Muscle of leg (tissue), 11 donors: ENCODE measurements around the gene TMED5. TPM values are rescaled to one million over a fixed set of nuclear protein-coding genes. Genes with fewer than 3 reads are reported as not detected.
"Not testable (repeated sequence)": the region's sequence is repeated elsewhere in the genome, so short reads cannot be mapped to it uniquely, and the experiment has no call there.

ENCODE experiments used
- DNase-seq: peaks from one replicate; pipeline ENCODE4 v3.0.0; 2013
- H3K27ac ChIP-seq: one replicate; pipeline ENCODE4 v1.5.1; 2013; ENCODE audit warnings: mild to moderate bottlenecking, low read length, control low read depth
- H3K27me3 ChIP-seq: one replicate; pipeline ENCODE4 v1.6.1; 2013; ENCODE audit warnings: low read length; ENCODE audit not compliant: control insufficient read depth, insufficient read depth
- H3K36me3 ChIP-seq: one replicate; pipeline ENCODE4 v1.6.1; 2013; ENCODE audit warnings: low read length; ENCODE audit not compliant: control insufficient read depth, insufficient read depth
- H3K4me1 ChIP-seq: one replicate; pipeline ENCODE4 v1.6.1; 2013; ENCODE audit warnings: low read length; ENCODE audit not compliant: control insufficient read depth, insufficient read depth
- H3K4me3 ChIP-seq: one replicate; pipeline ENCODE4 v1.5.1; 2013; ENCODE audit warnings: low read length, control low read depth
- H3K9me3 ChIP-seq: replicated peaks from 2 replicates; pipeline ENCODE4 v1.6.1; 2013; ENCODE audit warnings: low read depth, low read length; ENCODE audit not compliant: control insufficient read depth
- whole genome bisulfite sequencing: methylation state at CpG from one replicate; pipeline ENCODE4 v1.1.5; 2013; ENCODE audit warnings: missing lambda C conversion rate; ENCODE audit not compliant: insufficient coverage; 5-methylcytosine and 5-hydroxymethylcytosine counted together
- polyA plus RNA-seq, 8 donors: library from polyadenylated mRNA; unstranded; fragments of 120-200 nt; gene quantifications; one replicate each; pipeline versions ENCODE4 v1.2.1 to v1.2.3, GENCODE V29; 2013; ENCODE audit warnings: inconsistent platforms in 1 of 8, low replicate concordance in 1 of 8; ENCODE audit not compliant: insufficient read length in 8 of 8, insufficient read depth in 1 of 8
- total RNA-seq: library from RNA; stranded (reverse); fragments of 120-200 nt; gene quantifications from one replicate; pipeline ENCODE4 v1.2.4, GENCODE V29; 2013

TMED5 gene
- total and polyA plus RNA-seq, 9 donors: 18.2 to 28.5 (median 23.3) TPM

GRCh38 chr1:93178418-93178817, 1.8 kb downstream of the TMED5 start:
- H3K27me3 ChIP-seq: no peaks in the 10 kb centered on the region
- no CpG with 5 or more reads among the region's 5 CpGs for WGBS
- no peak overlapping the region for H3K4me3 ChIP-seq
- peak; percentile 43 for DNase-seq
- H3K4me1 ChIP-seq: peaks cover 2% of the 10 kb centered on the region
- peak overlapping the region; percentile 14 for H3K27ac ChIP-seq
- H3K36me3 ChIP-seq: peaks cover 5% of the 10 kb centered on the region
- no peaks in the 10 kb centered on the region for H3K9me3 ChIP-seq

DNA sequence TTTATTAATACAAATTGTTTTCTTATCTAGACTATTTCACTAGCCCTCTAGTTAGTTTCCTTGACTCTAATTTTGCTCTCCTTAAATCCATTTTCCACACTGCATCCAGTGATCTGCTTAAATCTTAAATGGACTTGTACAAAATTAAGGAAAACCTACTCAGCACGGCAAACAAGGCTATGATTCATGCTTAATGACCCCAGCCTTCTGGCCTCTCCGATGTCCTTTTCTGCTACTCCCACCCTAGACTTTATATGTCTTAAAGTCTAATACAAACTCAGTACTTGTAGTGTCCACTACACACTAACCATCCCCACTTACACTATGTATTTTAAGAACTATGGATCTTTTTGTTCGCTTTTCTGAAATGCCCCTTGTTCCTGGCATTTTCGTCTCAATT, 2.2 kb downstream of the TMED5 start:
- DNase-seq: peak; percentile 26

GRCh38 chr1:93174638-93175037, 5.6 kb downstream of the TMED5 start:
- not testable (repeated sequence) for H3K4me1 ChIP-seq, H3K27ac ChIP-seq, H3K27me3 ChIP-seq, H3K9me3 ChIP-seq, H3K36me3 ChIP-seq, DNase-seq, H3K4me3 ChIP-seq
- no CpG with 5 or more reads among the region's 3 CpGs for WGBS

More for the DNA sequence above, 2.2 kb downstream of the TMED5 start:
- H3K4me1 ChIP-seq: peaks cover 2% of the 10 kb centered on the region
- H3K36me3 ChIP-seq: peaks cover 5% of the 10 kb centered on the region
- 33% methylated on average over 3 of the region's 4 CpGs for WGBS
- H3K27me3 ChIP-seq: no peaks in the 10 kb centered on the region
- H3K9me3 ChIP-seq: no peaks in the 10 kb centered on the region
- H3K4me3 ChIP-seq: no peak overlapping the region
- peak overlapping the region; percentile 14 for H3K27ac ChIP-seq

GRCh38 chr1:93172778-93173177, 7.4 kb downstream of the TMED5 start:
- WGBS: no CpG with 5 or more reads among the region's 1 CpG
- Histone ChIP-seq H3K36me3 (peaks cover 5% of the 10 kb centered on the region), H3K9me3 (no peaks in the 10 kb centered on the region), H3K4me1 (no peaks in the 10 kb centered on the region), H3K27ac (no peak overlapping the region), H3K27me3 (no peaks in the 10 kb centered on the region), H3K4me3 (no peak overlapping the region)
- no peak for DNase-seq

DNA sequence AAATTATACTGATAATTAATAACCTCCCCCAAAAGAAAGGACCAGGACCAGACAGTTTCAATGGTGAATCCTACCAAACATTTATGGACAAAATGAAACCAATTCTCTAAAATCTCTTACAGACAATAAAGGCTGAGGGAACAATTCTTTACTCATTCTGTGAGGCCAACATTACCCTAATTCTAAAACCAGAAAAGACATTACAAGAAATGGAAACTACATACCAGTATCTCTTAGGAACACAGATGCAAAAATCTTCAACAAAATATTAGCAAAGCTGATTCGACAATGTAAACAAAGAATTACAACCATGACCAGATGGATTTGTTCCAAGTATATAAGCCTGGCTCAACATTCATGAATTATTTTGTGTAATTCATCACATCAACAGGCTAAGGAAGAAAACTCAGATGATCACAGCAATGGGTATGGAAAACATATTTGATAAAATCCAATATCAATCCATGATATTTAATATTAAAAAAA, 8.6 kb downstream of the TMED5 start:
- WGBS: no CpG with 5 or more reads among the region's 1 CpG
- H3K36me3 ChIP-seq: peaks cover 4% of the 10 kb centered on the region

DNA sequence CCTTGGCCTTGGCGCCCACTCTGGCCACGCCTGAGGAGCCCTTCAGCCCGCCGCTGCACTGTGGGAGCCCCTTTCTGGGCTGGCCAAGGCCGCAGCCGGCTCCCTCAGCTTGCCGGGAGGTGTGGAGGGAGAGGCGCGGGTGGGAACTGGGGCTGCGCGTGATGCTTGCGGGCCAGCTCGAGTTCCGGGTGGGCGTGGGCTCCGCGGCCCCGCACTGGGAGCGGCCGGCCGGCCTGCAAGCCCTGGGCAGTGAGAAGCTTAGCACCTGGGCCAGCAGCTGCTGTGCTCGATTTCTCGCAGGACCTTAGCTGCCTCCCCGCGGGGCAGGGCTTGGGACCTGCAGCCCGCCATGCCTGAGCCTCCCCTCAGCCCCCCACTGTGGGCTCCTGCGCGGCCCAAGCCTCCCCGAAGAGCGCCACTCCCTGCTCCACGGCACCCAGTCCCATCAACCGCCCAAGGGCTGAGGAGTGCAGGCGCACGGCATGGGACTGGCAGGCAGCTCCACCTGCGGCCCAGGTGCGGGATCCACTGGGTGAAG, 10.0 kb downstream of the TMED5 start:
- not testable (repeated sequence) for H3K27me3 ChIP-seq, H3K27ac ChIP-seq, H3K4me3 ChIP-seq, H3K36me3 ChIP-seq, H3K9me3 ChIP-seq, H3K4me1 ChIP-seq, DNase-seq
- WGBS: 97% methylated on average over 33 of the region's 36 CpGs

More for the DNA sequence above, 8.6 kb downstream of the TMED5 start:
- Histone ChIP-seq H3K27me3 (no peaks in the 10 kb centered on the region), H3K4me1 (no peaks in the 10 kb centered on the region), H3K27ac (no peak overlapping the region), H3K9me3 (peaks cover 2% of the 10 kb centered on the region), H3K4me3 (no peak overlapping the region)
- DNase-seq: peak; percentile 5

- DNase-seq: no peak
- Histone ChIP-seq H3K36me3 (no peaks in the 10 kb centered on the region), H3K4me3 (no peak overlapping the region), H3K27me3 (no peaks in the 10 kb centered on the region), H3K27ac (no peak overlapping the region), H3K4me1 (no peaks in the 10 kb centered on the region), H3K9me3 (peaks cover 2% of the 10 kb centered on the region)
Measured at GRCh38 chr1:93167006-93167405, 13.2 kb downstream of the TMED5 start.

DNA sequence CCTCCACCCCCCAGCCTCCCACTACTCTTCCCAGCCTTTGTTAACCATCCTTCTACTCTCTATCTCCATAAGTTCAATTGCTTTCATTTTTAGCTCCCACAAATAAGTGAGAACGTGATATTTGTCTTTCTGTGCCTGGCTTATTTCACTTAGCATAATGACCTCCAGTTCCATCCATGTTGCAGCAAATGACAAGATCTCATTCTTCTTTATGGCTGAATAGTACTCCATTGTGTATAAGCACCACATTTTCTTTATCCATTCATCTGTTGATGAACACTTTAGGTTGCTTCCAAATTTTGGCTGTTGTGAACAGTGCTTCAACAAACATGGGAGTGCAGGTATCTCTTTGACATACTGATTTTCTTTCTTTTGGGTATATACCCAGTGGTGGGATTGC, 14.3 kb downstream of the TMED5 start:
- not testable (repeated sequence) for H3K36me3 ChIP-seq, H3K4me1 ChIP-seq, H3K27ac ChIP-seq, H3K9me3 ChIP-seq, H3K27me3 ChIP-seq, H3K4me3 ChIP-seq, DNase-seq
- no CpG with 5 or more reads among the region's 1 CpG for WGBS

DNA sequence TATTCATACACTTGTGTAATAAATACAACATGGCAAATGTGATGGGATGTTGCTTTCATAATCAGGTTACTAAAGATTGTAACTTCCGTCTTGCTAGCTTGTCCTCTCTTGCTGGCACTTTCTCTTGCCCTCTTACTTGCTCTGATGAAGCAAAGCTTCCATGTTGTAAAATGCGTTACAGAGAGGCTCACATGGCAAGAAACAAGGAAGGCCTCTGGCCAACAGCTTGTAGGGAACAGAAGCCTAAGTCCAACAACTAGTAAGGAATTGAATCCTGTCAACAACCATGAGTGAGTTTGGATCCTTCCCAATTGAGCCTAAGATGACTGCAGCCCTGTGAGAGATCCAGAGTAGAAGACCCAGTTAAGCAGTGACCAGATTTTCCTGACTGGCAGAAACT, 15.4 kb downstream of the TMED5 start:
- no peaks in the 10 kb centered on the region for H3K4me1 ChIP-seq
- no peak for DNase-seq
- H3K27ac ChIP-seq: no peak overlapping the region
- no peak overlapping the region for H3K4me3 ChIP-seq
- 91% methylated on average over 1 of the region's 2 CpGs for WGBS
- H3K9me3 ChIP-seq: peaks cover 2% of the 10 kb centered on the region
- H3K27me3 ChIP-seq: no peaks in the 10 kb centered on the region
- H3K36me3 ChIP-seq: no peaks in the 10 kb centered on the region

- H3K9me3 ChIP-seq, H3K4me1 ChIP-seq, DNase-seq, H3K36me3 ChIP-seq, H3K27me3 ChIP-seq, H3K27ac ChIP-seq, H3K4me3 ChIP-seq: not testable (repeated sequence)
- WGBS: no CpG with 5 or more reads among the region's 8 CpGs
Measured at GRCh38 chr1:93163314-93163713, 16.9 kb downstream of the TMED5 start.

- no peaks in the 10 kb centered on the region for H3K9me3 ChIP-seq
- WGBS: no CpG with 5 or more reads among the region's 2 CpGs
- H3K4me3 ChIP-seq: no peak overlapping the region
- no peaks in the 10 kb centered on the region for H3K4me1 ChIP-seq
- no peak overlapping the region for H3K27ac ChIP-seq
- no peaks in the 10 kb centered on the region for H3K27me3 ChIP-seq
- peaks cover 7% of the 10 kb centered on the region for H3K36me3 ChIP-seq
- no peak for DNase-seq
Measured at GRCh38 chr1:93159337-93159736, 20.9 kb downstream of the TMED5 start.
